Peyer's patch (tissue), 4 donors: ENCODE data around the gene CHMP1A.

Experiments used
- POLR2A ChIP-seq, 2 donors: fragments of 450-650 bp; IDR thresholded peaks; one replicate each; pipeline ENCODE4 v1.5.1; 2017; ENCODE audit warnings: antibody characterized with exemption in 2 of 2, mild to moderate bottlenecking in 2 of 2, moderate library complexity in 2 of 2
- TF ChIP-seq, protein P1 (sequence below), 6 experiments: fragments of 450-650 bp in 4 of 6; fragments of 200-600 bp in 2 of 6; sonication (generic) in 1 of 6; IDR thresholded peaks; one replicate each; pipeline ENCODE4 v1.5.1; 2017 to 2019; ENCODE audit warnings: antibody characterized with exemption in 6 of 6, mild to moderate bottlenecking in 3 of 6, moderate library complexity in 1 of 6

DNA sequence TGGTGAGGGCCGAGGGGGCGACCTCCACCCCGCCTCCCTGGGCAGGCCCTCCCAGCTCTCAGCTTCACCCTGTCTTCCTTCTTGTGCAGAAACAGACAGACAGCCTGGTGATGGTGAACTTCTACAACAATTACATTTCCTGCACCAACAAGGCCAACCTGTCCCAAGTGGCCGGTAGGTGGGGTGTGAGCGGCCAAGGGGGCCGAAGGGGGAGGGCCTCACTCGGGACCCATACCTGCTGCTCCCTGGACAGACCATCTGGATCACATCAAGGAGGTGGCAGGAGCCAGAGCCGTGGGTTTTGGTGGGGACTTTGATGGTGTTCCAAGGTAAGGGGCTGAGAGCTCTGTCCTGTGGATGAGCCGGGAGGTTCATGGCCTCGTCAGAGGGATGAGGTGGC, 20.1 kb downstream of the CHMP1A start:
- TF ChIP-seq POLR2A (IDR thresholded peaks at IDR 0.05), result no peak
- TF ChIP-seq, protein P1, sequence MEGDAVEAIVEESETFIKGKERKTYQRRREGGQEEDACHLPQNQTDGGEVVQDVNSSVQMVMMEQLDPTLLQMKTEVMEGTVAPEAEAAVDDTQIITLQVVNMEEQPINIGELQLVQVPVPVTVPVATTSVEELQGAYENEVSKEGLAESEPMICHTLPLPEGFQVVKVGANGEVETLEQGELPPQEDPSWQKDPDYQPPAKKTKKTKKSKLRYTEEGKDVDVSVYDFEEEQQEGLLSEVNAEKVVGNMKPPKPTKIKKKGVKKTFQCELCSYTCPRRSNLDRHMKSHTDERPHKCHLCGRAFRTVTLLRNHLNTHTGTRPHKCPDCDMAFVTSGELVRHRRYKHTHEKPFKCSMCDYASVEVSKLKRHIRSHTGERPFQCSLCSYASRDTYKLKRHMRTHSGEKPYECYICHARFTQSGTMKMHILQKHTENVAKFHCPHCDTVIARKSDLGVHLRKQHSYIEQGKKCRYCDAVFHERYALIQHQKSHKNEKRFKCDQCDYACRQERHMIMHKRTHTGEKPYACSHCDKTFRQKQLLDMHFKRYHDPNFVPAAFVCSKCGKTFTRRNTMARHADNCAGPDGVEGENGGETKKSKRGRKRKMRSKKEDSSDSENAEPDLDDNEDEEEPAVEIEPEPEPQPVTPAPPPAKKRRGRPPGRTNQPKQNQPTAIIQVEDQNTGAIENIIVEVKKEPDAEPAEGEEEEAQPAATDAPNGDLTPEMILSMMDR (IDR thresholded peaks at IDR 0.05), result no peak
